GM18511 (cell line): ENCODE measurements around the gene RAB8A.
A peak's percentile ranks its signal among the peaks of the same experiment; 100 is the strongest.

Source experiments
- ATAC-seq: cut with Tn5 transposase; IDR thresholded peaks from one replicate; pipeline ENCODE4 v1.9.1; 2021; ENCODE audit warnings: mild to moderate bottlenecking, moderate library complexity; ENCODE audit not compliant: unreplicated experiment

The RAB8A gene

DNA sequence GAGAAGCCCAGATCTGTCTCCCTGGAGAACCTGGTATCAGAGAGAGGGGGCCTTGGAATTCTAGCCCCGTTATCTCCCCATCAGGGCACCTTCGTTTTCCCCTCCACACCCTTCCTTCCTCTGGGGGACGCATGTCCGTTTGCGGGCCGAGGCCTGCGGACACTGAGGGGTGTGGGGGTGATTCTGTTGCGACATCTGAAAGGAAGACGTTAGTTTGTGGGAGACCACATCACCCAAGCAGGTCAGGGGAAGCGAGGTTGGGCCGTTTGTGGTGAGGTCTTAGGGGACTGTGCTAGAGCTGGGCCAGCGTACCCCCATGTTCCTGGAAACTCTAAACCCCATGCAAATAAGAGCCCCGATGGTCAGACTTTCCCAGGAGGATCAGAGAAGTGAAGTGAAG lies 28.1 kb downstream of the RAB8A start:
- ATAC-seq: no peak

DNA sequence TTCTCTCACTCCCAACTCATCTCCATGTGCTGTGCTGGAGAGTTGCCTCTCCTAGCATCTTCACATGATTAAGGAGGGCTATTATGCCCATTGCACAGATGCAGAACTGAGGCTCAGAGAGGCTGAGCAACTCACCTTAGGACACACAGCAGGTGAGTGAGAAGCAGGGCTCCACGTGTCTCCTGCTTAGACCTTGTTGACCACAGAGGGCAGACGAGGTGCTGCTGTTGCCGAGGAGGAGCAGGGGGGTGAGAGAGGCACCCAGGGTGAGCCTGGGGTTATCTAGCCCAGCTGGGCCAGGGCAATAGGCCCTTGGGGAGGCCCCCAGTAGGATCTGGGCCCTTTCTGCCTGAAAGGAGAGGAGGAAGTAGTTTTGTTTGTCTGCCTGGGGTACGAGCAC lies 29.4 kb downstream of the RAB8A start:
- ATAC-seq: no peak

DNA sequence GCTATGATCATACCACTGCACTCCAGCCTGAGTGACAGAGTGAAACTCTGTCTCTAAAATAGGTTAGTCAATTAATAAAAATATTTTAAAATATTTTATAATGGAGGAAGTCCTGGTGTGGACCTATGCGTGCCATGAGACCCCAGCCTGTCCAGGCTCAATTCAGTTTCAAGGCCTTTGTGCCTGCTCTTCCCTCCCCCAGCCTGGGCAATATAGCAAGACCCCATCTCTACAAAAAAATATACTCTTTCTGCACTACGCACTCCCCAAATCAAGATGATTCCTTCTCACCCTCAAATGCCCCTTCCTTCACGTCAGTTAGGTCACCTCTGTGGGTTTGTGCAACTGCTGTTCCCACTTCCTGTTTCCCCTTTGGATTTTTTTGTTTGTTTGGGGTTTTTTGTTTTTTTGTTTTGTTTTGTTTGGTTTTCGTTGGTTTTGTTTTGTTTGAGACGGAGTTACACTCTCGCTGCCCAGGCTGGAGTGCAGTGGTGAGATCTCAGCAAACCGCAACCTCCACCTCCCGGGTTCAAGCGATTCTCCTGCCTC lies 30.4 kb downstream of the RAB8A start:
- no peak for ATAC-seq

DNA sequence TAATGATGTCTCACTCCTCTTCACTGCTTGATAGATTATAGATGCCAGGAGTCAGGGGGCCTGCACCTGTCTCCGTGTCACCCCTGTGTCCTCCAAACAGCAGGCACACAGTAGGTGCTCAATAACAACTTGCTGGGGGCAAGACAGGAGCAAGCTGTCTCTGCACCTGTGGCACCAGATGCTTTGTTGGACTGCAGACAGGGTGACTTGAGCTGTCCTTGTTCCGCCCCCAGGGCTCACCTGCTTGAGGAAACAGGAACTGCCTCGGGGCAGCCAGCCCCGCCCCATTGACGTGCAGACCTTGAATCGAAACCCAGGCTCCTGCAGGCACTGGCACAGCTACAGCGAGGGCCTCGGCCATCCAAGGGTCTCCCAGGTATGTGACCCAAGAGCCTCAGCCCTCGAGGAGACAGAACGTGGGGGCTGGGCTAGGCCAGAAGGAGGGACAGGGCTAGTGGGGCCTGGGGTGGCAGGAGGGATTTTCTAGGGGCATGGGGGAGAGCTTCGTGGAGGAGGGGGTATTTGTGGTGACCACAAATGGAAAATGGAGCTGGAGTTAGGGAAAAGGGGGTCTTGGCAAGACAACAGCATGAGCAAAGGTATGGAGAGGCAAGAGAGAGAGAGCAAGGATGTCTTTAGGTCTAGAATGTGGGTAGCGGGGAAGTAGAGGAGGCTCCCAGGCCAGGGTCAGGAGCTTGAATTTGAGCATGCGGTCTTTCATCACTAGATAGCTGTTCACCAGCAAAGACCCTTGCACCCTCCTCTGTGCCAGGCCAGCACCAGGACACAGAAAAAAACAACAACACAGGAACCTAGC lies 31.9 kb downstream of the RAB8A start, which contains the start of gene HSH2D:
Gene HSH2D, plus strand, starts transcription at position 287 of the 817 bp plus-strand sequence. CDS start 5,066 bp downstream, outside the sequence.
- peak; percentile 59 for ATAC-seq

DNA sequence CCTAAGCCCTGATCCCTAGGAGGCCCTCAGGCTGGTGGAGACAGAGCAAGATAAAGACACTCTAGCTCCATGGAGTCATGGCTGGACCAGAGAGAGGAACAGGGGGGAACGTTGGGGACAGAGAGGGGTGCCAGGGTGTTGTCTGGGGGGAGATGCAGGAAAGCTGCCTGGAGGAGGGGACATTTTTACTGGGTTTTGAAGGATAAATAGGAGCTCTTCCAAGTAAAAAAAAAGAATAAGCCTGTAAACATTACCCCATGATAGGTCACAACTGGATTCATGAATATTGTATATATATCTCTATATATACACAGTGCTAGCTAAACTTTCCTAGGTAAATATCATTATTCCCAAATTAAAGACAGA lies 32.5 kb downstream of the RAB8A start:
- ATAC-seq: no peak

DNA sequence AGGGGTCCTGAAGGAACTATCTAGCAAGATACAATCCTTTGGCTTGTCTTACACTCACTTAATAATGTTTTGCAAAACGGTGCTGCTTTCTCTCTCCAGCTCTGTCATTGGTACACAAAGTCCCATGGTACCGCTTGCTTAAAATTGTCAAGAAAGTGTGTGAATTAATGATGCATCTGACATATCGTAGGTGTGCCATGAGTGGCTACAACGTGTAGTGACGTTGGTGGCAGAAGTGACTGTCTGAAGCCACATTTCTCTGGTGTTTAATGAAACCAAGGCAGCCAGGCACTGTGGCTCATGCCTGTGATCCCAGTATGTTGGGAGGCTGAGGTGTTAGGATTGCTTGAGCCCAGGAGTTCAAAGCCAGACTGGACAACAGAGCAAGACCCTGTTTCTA lies 34.4 kb downstream of the RAB8A start:
- ATAC-seq: no peak

DNA sequence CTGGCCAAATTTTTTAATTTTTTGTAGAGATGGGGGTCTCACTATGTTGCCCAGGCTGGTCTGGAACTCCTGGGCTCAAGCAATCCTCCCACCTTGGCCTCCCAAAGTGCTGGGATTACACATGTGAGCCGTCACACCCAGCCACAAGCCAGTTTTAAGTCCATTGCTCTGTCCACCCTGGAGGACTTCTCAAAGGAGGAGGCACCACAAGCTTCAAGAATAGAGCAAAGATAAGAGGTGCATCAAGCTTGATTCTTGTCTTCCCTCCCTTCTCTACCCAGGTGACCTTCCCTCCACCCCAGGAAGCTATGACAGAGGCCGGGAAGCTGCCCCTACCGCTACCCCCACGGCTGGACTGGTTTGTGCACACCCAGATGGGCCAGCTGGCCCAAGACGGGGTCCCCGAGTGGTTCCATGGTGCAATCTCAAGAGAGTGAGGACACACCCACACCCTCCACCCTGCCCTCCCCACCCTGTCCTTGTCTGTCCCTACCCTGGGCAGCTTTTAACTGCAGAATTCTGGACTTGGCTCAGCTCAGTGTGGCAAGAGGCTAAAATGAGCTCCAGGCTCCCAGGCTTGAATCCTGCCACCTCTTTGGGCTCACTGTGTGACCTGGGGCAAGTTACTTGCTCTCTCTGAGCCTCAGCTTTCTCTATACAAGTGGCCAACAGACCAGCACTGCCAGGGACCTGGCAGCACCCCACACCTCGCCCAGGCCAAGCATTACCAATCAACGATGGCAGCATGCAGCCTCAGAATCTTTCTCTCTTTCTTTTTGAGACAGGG lies 36.9 kb downstream of the RAB8A start:
- no peak for ATAC-seq

DNA sequence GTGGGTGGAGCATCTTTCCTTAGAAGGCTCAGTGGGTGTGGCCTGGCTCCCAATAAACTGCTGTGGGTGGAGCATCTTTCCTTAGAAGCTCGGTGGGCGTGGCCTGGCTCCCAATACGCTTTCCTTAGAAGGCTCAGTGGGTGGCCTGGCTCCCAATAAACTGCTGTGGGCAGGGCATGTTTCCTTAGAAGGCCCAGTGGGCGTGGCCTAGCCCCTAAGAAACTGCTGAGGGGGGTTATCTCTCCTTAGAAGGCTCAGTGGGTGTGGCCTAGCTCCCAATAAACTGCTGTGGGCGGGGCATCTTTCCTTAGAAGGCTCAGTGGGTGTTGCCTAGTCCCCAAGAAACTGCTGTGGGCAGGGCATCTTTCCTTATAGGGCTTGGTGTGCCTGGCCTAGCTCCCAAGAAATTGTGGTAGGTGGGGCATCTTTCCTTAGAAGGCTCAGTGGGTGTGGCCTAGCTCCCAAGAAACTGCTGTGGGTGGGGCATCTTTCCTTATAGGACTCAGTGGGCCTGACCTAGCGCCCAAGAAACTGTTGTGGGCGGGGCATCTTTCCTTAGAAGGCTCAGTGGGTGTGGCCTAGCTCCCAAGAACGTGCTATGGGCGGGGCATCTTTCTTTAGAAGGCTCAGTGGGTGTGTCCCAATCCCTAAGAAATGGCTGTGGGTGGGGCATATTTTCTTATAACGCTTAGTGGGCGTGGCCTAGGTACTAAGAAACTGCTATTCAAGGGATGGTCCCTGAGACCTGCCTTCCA lies 42.1 kb downstream of the RAB8A start:
- ATAC-seq: no peak

DNA sequence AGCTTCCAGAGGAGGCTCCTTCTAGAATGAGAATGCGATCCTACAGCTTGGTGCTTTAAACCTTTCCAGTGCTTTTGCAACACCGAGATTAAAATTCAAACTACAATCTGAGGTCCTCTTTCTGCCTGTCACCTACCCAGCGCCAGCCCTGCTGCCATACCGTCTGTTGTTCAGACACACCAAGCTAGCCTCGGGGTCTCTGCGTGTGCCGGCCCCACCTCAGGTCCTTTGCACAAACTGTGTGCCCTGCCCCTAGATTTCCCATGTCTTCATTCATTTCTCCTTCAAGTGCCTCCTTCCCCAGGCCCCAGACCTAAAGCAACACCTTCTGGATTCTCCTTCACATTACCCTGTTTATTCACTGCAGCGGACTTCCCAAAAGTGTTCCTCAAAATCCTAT lies 42.9 kb downstream of the RAB8A start:
- no peak for ATAC-seq

DNA sequence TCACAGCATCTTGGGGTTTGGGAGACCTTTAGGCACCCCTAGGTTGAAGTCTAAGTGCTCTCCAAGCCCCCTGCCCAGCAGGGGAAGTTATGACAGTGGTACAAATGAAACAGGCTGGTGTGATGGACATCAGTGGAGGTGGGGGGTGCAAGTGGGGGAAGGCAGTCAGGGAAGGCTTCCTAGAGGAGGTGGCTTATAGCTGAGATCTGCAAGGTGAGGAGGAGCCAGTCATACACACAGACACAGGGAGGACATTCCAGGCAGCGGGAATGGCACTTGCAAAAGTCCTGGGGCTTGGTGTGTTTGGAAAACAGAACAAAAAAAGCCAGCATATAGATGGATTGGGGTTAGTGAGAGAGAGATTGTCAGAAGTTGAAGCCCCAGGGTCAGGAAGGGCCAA lies 43.4 kb downstream of the RAB8A start:
- no peak for ATAC-seq

DNA sequence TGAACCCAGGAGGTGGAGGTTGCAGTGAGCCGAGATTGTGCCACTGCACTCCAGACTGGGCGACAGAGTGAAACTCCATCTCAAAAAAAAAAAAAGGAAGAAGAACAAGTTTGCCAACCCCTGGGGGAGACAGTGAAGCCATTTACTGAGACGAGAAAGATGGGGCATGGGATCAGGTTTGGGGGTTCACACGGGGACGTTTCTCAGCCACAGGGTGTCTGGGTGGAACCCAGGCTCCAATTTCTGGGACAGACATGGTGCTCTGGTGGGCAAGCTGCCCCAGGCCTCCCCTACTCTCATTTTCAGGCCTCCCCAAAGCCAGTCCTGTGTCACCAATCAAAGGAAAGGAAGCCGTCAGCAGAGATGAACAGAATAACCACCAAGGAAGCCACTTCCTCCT lies 45.2 kb downstream of the RAB8A start:
- no peak for ATAC-seq

DNA sequence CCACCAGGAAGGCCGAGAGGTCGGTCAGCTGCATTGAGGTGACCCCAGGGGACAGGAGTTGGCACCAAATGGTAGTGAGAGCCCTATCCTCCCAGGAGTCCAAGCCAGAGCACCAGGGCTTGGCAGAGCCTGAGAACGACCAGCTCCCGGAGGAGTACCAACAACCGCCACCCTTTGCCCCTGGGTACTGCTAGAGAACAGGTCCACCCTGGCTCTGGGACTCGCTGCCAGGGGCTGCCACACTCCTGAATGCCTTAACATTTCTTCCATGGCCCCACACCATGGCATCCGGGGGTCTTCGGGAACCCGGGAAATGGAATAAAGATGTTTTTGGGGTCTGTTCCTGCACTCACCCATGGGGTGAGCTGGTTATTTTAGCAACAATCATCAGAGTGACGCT lies 45.9 kb downstream of the RAB8A start:
- ATAC-seq: no peak

DNA sequence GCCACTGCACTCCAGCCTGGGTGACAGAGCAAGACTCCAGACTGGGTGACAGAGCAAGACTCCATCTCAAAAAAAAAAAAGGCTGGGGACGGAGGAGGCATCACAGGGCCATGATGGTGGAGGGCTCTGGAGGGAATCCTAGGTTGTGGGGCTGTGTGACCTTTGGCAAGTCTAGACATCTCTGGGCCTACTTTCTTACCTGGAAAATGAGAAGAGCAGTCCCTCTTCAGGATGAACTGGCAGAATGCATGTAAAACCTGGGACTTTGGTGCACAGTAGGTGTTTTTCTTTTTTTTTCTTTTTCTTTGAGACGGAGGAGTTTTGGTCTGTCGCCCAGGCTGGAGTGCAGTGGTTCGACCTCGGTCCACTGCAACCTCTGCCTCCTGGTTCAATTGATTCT lies 48.0 kb downstream of the RAB8A start:
- no peak for ATAC-seq

DNA sequence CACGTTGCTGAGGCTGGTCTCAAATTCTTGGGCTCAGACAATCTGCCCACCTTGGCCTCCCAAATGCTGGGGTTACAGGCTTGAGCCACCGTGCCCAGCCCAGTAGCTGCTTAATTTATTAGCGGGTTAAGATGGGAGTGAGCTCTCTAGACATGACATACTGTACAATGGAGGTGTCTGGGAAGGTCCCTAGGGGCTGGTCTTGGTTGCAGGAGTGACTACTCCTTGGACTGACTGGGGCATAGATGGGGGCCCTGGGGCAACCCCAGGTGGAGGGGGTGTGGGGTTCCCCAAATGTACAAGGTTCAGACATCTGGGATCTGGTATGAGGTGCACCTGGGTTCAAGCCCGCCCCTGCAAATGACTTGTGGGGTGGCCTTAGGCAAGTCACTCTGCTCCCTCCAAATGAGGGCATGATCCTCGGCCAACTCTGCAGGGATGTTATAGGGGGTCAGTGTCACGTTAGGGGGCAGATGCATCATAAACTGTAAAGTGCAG lies 48.8 kb downstream of the RAB8A start:
- ATAC-seq: no peak

DNA sequence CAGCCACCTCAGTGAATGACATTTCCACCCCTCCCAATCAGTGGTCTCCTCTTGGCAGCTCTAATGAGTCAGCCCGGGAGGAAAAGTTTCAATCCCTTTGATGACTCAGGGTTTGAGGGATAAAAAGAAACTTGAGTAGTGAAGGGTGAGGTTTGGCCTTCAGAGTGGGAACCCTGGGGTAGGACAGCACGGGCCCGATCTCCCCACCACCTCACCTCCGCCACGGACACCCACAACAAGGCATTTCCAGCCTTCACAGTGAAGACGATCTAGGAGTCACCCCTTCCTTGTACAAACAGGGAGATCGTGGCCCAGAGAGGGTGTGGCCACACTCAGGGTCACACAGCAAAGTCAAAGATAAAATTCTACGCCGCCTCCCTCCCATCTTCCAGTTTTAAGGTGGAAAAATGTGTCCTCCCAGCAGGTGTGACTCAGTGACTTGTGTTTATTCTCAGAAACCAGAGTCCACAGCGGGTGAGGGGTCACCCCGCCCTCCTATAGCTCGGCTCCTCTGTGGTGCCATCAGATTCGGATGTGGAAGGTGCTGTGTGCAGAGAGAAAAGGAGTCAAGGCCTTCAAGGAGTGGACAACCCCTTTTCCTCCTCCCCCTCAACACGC lies 49.4 kb downstream of the RAB8A start:
- no peak for ATAC-seq

DNA sequence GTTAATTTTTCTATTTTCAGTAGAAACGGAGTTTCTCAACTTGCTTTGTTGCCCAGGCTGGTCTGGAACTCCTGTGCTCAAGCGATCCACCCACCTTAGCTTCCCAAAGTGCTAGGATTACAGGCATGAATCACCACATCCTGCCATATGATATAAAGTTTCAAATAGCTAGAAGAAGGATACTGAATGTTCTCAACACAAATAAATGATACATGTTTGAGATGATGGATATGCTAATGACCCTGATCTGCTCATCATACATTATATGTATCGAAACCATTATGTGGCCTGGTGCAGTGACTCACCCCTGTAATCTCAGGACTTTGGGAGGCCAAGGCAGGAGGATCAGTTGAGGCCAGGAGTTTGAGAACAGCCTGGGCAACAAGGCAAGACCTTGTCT lies 50.2 kb downstream of the RAB8A start:
- no peak for ATAC-seq

DNA sequence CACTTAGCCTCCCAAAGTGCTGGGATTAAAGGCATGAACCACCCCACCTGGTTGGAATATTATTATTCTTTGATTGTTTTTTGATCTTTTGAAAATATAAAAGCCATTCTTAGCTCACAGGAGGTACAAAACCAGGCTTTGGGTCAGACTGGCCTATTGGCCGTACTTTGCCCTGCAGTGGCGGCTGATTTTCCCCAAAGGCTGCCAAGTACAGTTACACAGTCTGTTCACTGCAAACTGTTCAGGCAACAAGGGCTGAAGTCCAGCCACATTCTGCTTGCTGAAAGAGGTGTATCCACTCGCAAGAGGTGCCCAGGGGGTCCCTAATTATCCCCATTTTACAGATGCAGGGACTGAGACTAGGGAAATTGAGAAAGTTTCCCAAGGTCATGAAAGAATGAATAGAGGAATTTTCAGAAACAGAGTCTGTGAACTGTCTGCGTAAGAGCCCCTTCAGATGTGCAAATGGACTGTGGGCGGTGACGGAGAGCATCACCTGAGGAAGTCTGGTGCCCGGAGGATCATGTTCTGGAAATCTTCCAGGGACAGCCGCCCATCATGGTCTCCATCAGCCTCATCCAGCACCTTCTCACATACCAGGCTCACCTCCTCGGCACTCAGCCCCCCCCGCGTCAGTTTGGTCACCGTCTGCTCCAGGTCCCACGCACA lies 52.7 kb downstream of the RAB8A start:
- no peak for ATAC-seq

DNA sequence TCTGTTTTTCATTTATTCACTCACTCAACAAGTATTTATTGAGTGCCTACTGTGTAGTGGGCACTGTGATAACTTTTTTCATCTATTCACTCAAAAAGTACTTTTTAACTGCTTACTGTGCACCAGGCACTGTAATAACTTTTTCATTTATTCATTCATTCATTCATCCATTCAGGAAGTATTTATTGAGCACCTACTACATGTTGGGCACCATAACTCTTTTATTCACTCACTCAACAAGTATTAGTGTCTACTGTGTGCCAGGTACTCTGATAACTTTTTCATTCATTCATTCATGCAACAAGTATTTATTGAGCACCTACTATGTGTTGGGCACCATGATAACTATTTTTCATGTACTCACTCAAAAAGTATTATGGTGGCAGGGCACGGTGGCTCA lies 54.7 kb downstream of the RAB8A start:
- no peak for ATAC-seq

DNA sequence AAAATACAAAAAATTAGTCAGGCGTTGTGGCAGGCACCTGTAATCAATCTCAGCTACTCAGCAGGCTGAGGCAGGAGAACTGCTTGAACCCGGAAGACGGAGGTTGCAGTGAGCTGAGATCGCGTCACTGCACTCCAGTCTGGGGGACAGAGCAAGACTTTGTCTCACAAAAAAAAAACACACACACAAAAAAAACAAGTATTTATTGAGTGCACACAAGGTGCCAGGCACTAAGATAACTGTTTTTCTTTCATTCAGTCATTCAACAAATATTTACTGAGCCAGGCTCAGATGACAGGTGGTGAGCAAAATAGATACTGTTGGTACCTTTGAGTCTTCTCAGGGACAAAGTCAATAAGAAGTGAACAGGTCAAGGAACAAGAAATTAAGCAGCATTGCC lies 55.4 kb downstream of the RAB8A start:
- ATAC-seq: no peak

DNA sequence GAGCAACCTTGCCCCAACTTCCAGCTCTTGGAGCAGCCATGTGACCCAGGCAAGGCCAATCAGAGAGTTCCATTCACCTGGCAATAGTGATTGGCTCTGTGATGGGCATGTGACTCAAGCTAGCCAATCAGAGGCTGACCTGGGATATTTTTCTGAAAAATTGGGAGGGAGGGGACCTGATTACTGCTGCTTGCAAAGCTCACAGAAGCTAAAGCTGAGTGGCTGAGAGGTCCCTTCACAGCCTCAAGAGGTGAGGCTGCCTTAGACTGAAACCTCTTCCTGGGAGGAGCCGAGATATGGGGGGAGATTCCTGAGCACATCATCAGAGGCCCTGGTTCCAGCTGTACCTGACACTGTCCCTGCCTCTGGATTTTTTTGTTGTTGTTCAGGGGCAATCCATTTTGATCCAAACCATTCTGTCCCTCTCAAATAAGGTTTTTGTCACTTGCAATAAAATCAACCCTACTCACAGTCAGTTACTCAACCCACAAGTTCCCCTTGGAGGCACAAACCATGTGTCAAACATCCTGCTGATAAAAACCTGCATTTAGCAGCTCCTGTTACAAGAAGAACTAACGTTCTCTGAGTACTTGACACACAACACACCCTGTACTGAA lies 56.9 kb downstream of the RAB8A start:
- no peak for ATAC-seq
